Ovary (tissue), 9 donors: Measurements from ENCODE around the gene VCAN. TPM values are rescaled to one million over a fixed set of nuclear protein-coding genes. Genes with fewer than 3 reads are reported as not detected.

Experiments used
- DNase-seq, 5 donors: peaks; one replicate each; pipeline ENCODE4 v3.0.0-alpha.2; 2019 to 2020
- H3K27ac ChIP-seq, 2 donors: fragments of 200-600 bp; one replicate each; pipeline versions ENCODE4 v1.5.1 to v1.8.0; 2019 to 2022
- H3K27me3 ChIP-seq: fragments of 200-600 bp; one replicate; pipeline ENCODE4 v1.8.0; 2022
- H3K36me3 ChIP-seq: fragments of 200-600 bp; sonication (generic); one replicate; pipeline ENCODE4 v1.5.1; 2019
- H3K4me1 ChIP-seq: one replicate; pipeline ENCODE4 v1.8.1; 2013; ENCODE audit warnings: mild to moderate bottlenecking, moderate library complexity; ENCODE audit not compliant: insufficient read depth
- H3K4me3 ChIP-seq: fragments of 200-600 bp; sonication (generic); one replicate; pipeline ENCODE4 v1.5.1; 2017
- H3K9me3 ChIP-seq, 2 donors: fragments of 200-600 bp in 1 of 2; sonication (generic) in 1 of 2; one replicate each; pipeline versions ENCODE4 v1.5.1 to v1.8.1; 2013 to 2019; ENCODE audit warnings: mild to moderate bottlenecking in 1 of 2, moderate library complexity in 1 of 2
- EP300 ChIP-seq: sonication (generic); formaldehyde crosslinking; IDR thresholded peaks from one replicate; pipeline ENCODE4 v1.6.1; 2017; ENCODE audit warnings: antibody characterized with exemption
- POLR2A ChIP-seq: fragments of 450-650 bp; IDR thresholded peaks from one replicate; pipeline ENCODE4 v1.6.1; 2017; ENCODE audit warnings: antibody characterized with exemption, mild to moderate bottlenecking, moderate library complexity
- WGBS, 3 donors: extraction: QIAGEN DNeasy Blood & Tissue Kit in 1 of 3; methylation state at CpG; one replicate each; pipeline versions ENCODE4 v1.1.5 to v1.1.7; 2013 to 2017; 5-methylcytosine and 5-hydroxymethylcytosine counted together
- intact Hi-C, 4 donors: fragments of 100-400 bp; cut with DNase I; formaldehyde crosslinking; loops; one replicate each; pipeline versions ENCODE4 v1.11.0 to v1.15.1; 2022 to 2023
- polyA plus RNA-seq, 2 donors: library from polyadenylated mRNA; stranded (reverse); fragments of 200-250 nt in 1 of 2; fragments of 350-450 nt in 1 of 2; fragmentation: Illumina TruSeq in 1 of 2; extraction: RNeasy Lipid Tissue Mini Kit (QIAGEN cat#74804) in 1 of 2; gene quantifications; one replicate each; pipeline ENCODE4 v1.2.3, GENCODE V29; 2013 to 2014
- total RNA-seq, 7 donors: library from RNA; depleted of rRNA in 2 of 7; stranded (reverse); fragments of >200 nt in 2 of 7; fragmentation: NEBNext Ultra II Directional in 3 of 7; extraction: Animal tissue kit (Norgen Biotek cat#: 25700) in 3 of 7; gene quantifications; one replicate each; pipeline versions ENCODE4 v1.1.0 to v1.2.4, GENCODE V29; 2016 to 2023
- TF ChIP-seq, protein P1 (sequence below), 3 donors: fragments of 450-650 bp in 2 of 3; fragments of 200-600 bp in 1 of 3; IDR thresholded peaks; one replicate each; pipeline versions ENCODE4 v1.5.1 to v1.8.0; 2016 to 2022; ENCODE audit warnings: antibody characterized with exemption in 3 of 3, mild to moderate bottlenecking in 1 of 3
- donor health status: DM: no; HTN: no; CAD: no; lungs with moderate emphysema.
- donor health status: DM: no; HTN: no; CAD: no.
- donor health status: Bipolar disorder and iron deficiency.
- donor health status: DM: yes; HTN: yes; CAD: no.
- donor health status: DM: no; HTN: no; CAD: no.
- donor health status: DM: yes; HTN: yes; CAD: no.

Gene VCAN
- total and polyA plus RNA-seq, 9 donors, result 2.2 to 21.3 (median 7.3) TPM

DNA sequence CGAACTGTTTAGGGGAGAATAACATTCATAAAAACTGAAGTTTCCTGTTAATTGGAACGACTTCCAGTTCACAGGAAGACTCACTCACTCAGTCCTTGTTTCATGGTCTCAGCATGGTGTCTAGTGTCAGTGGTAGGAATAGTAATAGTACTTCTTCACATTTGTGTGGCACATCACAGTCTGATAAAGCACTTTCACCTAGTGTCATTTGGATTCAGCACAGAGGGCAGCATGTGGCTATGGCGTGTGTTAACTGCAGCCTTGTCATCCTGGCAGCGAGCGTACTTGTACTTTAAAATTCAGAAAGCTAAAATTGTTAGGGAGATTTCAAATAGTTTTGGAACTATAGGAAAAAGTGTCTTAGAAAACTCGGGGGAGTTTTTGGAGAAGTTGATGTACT is 72.4 kb downstream of the VCAN start:
- no peak for TF ChIP-seq EP300
- no peak for TF ChIP-seq POLR2A
- TF ChIP-seq, protein P1, sequence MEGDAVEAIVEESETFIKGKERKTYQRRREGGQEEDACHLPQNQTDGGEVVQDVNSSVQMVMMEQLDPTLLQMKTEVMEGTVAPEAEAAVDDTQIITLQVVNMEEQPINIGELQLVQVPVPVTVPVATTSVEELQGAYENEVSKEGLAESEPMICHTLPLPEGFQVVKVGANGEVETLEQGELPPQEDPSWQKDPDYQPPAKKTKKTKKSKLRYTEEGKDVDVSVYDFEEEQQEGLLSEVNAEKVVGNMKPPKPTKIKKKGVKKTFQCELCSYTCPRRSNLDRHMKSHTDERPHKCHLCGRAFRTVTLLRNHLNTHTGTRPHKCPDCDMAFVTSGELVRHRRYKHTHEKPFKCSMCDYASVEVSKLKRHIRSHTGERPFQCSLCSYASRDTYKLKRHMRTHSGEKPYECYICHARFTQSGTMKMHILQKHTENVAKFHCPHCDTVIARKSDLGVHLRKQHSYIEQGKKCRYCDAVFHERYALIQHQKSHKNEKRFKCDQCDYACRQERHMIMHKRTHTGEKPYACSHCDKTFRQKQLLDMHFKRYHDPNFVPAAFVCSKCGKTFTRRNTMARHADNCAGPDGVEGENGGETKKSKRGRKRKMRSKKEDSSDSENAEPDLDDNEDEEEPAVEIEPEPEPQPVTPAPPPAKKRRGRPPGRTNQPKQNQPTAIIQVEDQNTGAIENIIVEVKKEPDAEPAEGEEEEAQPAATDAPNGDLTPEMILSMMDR (IDR thresholded peaks at IDR 0.05), result no peak
- DNase-seq, result no peak
- no peaks in the 10 kb centered on the region for H3K36me3 ChIP-seq
- no peaks in the 10 kb centered on the region for H3K27me3 ChIP-seq
- 38 to 47% (median 46%) methylated on average over 6 of the region's 6 CpGs for WGBS, 3 donors
- H3K4me3 ChIP-seq, result no peak overlapping the region
- no peaks in the 10 kb centered on the region for H3K9me3 ChIP-seq
- no peaks in the 10 kb centered on the region for H3K4me1 ChIP-seq
- intact Hi-C loops, result no loop called here
- no peak overlapping the region for H3K27ac ChIP-seq

DNA sequence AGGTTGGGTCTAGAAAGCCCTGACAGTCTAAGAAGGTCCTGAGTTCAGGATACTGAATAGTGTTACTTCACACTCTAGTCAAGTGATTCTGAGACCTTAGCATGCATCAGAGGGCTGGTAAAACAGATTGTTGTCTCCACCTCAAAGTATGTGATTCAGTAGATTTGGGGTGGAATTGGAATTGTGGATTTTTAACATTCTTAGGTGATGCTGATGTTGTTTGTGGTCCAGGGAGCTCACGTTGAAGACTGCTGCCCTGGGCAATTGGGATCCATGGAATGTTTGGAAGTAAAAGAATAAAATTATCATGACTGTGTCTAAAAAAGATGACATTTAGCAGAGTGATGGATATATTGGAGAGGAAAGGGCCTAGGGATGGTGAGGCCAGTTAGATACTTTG is 75.6 kb downstream of the VCAN start:
- H3K36me3 ChIP-seq, result no peaks in the 10 kb centered on the region
- no peaks in the 10 kb centered on the region for H3K9me3 ChIP-seq
- intact Hi-C loops, result no loop called here
- no peak overlapping the region for H3K4me3 ChIP-seq
- H3K27me3 ChIP-seq, result no peaks in the 10 kb centered on the region
- H3K27ac ChIP-seq, result no peak overlapping the region
- TF ChIP-seq, protein P1 (IDR thresholded peaks at IDR 0.05), result no peak
- no peak for TF ChIP-seq POLR2A
- no peaks in the 10 kb centered on the region for H3K4me1 ChIP-seq
- DNase-seq, result no peak
- WGBS, 3 donors, result 83 to 89% (median 83%) methylated on average over 1 of the region's 1 CpG

DNA sequence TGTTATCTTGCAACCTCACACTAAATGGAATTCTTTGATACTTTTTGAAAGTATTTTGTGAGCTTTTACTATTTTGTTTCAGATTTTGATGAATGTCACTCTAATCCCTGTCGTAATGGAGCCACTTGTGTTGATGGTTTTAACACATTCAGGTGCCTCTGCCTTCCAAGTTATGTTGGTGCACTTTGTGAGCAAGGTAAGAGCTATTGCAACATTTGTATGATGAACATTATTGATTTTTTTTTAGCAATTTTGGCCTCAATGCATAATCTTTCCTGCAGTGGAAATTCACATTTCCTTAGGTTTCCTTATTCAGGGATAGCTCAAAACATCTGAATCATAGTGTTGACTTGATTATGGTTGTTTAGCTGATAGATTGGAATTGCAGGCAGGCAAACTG is 76.3 kb downstream of the VCAN start:
- TF ChIP-seq POLR2A, result no peak
- TF ChIP-seq EP300, result no peak
- TF ChIP-seq, protein P1 (IDR thresholded peaks at IDR 0.05), result no peak
- Histone ChIP-seq H3K9me3 (no peaks in the 10 kb centered on the region), H3K27ac (no peak overlapping the region), H3K4me3 (no peak overlapping the region), H3K27me3 (no peaks in the 10 kb centered on the region), H3K4me1 (no peaks in the 10 kb centered on the region), H3K36me3 (no peaks in the 10 kb centered on the region)
- intact Hi-C loops, result no loop called here
- WGBS, 3 donors, result 95 to 98% (median 95%) methylated on average over 1 of the region's 1 CpG
- no peak for DNase-seq

DNA sequence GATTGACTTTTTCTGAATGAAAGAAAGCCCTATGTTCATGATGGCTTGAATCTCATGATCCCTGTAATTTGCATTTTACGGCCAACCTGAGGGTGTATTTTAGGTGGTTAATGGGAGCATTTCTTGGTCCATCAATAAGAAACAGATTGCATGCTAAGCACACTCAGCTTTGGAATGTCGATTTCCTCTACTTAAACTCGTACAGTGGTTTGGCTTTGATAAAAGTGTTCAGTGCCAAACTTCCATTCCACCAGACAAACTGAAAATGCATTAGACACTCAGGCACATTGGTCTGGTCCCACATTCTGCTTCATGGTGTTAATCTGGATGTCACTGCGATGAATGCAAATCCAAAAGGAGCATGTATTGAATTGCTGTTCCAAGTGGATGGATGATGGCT is 77.0 kb downstream of the VCAN start:
- intact Hi-C loops, result no loop called here
- H3K4me3 ChIP-seq, result no peak overlapping the region
- WGBS, 3 donors, result 57 to 63% (median 58%) methylated on average over 4 of the region's 4 CpGs

More for the DNA sequence above, 77.0 kb downstream of the VCAN start:
- H3K27me3 ChIP-seq, result no peaks in the 10 kb centered on the region
- H3K9me3 ChIP-seq, result no peaks in the 10 kb centered on the region
- DNase-seq, result no peak
- H3K36me3 ChIP-seq, result no peaks in the 10 kb centered on the region
- H3K27ac ChIP-seq, result no peak overlapping the region
- no peaks in the 10 kb centered on the region for H3K4me1 ChIP-seq
- TF ChIP-seq, protein P1 (IDR thresholded peaks at IDR 0.05), result no peak
- TF ChIP-seq EP300 (no peak), POLR2A (no peak)
